Measurements from ENCODE around the gene SNAI1.

GRCh38 chr20:50019466-50020256 is 36.9 kb downstream of the SNAI1 start:
- TF ChIP-seq CTCF (IDR thresholded peaks at IDR 0.05) (no peak), POLR2A (IDR thresholded peaks at IDR 0.05) (no peak)
